Measurements from ENCODE around the gene LMX1A.

LMX1A gene

DNA sequence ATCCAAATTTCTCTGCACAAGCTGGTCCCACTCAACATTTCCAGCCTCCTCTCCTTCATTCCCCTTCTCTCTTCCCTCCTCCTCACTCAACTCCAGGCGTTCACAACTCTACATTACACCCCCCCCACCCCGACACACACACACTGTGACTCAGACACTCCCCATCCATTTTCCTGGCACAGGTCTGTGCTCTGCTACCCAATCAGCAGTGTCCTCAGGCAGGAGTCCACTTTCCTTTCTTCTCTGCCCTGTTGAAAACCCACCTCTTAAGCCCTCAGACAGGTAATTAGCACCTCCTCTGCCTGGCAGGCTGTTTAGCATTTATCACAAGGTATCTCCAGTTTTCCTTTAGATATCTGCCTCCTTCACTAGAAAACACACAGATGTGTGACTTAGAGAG lies 8.8 kb upstream of the LMX1A start:
- DNase-seq: no peak

- no peak for DNase-seq
Observed at GRCh38 chr1:165364568-165365133, 8.1 kb upstream of the LMX1A start.

DNA sequence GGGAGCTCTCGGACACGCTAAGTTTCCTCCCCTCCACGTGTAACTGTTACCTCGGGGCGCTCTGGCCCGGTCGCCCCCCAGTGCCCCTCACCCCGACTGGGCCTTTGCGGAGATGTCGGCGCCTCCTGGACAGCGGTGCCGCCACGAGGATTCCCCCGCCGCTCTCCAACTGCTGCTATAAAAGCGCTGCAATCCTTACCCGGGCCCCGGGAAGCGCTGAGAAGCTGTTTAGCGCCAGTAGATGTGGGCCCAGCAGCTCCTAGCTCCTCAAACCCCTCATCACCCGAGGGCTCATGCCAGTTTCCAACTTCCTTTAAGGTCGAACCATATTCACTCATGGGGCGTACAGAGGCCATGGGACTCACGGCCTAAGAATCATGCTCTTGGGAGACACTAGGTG lies 361 bp upstream of the LMX1A start:
- DNase-seq: no peak

DNA sequence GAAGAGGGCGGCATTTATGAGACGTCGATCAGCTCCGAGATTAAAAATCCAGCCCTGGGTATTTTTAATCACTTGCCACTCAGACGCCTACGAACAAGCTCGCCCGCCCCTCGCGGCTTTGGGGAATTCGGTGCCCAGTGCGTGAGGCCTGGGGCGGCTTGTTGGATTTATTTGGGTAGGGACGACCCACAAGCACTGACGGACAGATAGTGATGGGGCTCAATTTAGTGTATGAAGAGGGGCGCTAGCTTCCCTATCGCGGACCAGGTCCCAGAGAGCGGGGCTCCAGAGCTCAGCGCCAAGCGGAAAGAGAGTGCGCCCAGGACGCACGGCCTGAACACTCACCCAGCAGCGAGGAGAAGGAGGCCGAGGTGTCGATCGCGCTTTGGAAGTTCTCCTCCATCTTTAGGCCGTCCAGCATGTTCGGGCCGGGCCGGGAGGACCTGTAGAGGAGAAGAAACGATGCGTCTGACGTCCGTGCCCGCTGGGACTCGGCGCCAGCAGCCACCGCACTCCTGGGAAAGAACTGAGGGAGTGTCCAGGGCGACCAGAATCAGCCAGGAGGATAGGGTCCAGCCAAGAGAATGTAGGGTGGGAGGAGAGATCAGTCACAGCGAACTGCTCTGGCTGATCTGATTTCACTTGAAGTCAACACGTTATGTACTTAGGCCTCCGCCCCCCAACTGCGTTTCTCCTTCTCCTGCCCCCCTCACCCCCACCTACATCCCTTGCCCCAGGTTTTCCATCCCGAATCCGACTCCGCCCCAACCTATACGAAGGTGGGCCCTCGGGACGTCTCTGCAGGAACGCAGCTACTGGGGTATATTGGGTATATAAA lies 1.2 kb downstream of the LMX1A start:
- no peak for DNase-seq

DNA sequence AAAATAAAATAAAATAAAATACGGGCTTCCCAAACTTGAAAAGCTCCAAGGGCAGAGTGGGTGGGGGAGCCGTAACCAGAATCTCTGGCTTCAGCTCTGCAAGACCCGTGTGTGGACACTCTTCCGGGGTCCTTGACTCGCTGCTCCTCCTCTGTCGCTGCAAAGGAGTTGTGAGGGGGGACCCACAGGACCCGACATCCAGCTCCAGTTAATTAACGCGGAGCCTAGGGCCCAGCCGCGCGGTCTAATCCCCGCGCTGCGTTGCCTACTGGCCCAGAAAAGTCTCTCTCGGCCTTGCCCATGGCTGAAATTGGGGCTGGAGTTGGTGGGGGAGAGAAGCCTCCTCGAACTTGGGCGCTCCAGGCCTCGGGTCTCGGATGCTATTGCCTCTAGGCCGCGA lies 1.8 kb downstream of the LMX1A start:
- DNase-seq: no peak

GRCh38 chr1:165353731-165354671 lies 2.5 kb downstream of the LMX1A start:
- no peak for DNase-seq

- DNase-seq: no peak
Observed at GRCh38 chr1:165352442-165353293, 3.8 kb downstream of the LMX1A start.

GRCh38 chr1:165351863-165352441 lies 4.6 kb downstream of the LMX1A start:
- DNase-seq: no peak

- DNase-seq: no peak
Observed at GRCh38 chr1:165350840-165351239, 5.7 kb downstream of the LMX1A start.

DNA sequence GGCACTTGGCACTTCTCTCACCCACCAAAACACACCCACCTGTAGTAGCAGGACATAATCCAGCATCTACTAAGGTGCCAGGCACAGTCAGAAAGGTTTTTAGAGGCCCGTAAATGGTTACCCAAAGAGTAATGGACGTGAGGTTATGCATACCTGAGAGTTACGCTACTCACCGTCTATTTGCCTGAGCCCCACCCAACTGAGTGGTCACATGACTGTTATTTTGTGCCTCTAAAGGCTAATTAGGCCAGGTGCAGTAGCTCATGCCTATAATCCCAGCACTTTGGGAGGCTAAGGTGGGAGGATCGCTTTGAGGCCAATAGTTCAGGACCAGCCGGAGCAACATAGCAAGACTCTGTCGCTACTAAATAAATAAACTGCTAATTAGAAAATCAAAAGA lies 11.0 kb downstream of the LMX1A start:
- no peak for DNase-seq

GRCh38 chr1:165344736-165345135 lies 11.8 kb downstream of the LMX1A start:
- no peak for DNase-seq

- no peak for DNase-seq
Observed at GRCh38 chr1:165344198-165344597, 12.3 kb downstream of the LMX1A start.

DNA sequence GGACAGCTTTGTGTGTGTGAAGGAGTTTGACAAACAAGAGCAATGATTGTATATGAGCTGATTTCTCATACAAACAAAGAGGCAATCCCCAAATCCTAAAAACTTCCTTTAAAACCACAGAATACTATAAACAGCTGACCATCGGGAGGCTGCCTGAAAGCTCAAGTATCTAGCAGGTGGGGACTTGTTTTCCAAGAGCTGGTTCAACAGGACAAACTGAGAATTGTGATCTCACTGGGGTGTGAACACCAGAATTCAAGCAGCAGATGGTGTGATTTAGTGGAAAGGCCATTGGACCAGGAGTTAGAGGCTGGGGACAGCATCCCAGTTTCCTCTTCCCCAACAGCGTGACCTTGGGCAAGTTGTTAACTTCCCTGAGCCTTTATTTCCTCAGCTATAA lies 13.9 kb downstream of the LMX1A start:
- no peak for DNase-seq

DNA sequence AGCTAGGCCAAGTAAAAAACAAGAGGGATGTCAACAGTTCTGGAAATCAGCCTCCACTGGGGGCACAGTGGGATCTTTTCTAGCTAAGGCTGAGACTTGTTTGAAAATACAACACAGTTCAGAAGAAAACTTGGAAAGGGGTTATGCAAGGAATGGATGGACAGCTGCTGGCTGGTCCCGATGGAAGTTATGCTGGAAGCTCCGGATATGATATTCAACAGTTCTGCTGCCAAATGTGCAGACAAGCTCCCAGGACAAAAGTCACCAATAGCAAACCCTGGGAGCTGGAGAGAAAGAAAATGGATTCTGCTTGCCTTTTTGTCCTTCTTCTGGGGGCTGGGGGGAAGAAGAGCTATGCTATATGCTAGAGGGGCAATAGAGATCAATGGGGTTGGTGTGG lies 14.3 kb downstream of the LMX1A start:
- no peak for DNase-seq

DNA sequence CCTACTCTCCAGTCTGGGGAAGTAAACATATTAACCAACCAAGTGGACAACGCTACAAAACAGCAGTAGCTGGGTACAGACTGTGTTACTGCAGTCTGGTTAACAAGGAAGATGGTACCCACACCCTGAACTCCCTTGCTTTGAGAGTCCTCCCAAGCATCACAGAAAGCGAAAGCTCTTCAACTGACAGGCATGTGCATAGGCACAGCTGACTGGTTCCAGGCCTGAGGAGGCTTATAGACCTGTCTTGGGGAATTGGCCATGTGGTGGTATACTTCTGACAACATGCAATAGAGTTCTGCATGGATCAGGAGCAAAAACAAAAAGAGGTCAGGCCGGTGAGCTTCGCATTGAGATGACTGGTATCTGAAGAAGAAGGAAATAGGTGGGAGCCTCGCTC lies 17.4 kb downstream of the LMX1A start:
- no peak for DNase-seq

- no peak for DNase-seq
Observed at GRCh38 chr1:165330483-165330882, 26.0 kb downstream of the LMX1A start.

DNA sequence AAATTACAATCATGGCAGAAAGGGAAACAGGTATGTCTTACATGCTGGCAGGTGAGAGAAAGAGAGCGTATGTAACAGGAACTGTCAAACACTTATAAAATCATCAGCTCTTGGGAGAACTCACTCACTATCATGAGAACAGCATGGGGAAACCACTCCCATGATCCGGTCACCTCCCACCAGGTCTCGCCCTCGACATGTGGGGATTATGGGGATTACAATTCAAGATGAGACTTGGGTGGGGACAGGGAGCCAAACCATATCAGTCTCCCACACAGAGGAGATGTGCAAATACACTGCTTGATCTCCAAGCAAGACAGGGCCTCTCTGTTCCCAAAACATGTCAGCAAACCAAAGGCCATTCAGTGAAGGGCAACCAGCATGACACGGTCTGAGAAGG lies 27.4 kb downstream of the LMX1A start:
- DNase-seq: no peak

DNA sequence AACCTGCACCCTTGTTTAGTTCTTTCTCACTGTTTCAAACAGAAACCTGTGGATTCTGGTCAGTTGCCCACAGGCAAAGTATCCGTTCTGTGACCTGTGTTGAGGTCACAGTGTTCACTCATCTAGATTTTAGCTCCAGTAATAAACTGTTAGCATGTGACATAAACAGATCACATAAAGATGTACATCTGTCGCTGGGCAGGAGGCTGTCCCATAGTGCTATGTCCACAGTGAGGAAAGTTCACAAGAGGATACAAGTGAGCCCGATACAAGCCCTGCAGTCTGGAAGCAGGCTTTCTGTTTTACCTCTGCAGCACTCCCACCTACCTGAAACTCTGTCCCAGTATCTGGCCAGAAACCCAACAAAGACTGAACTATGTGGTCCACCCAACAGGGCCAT lies 28.4 kb downstream of the LMX1A start:
- no peak for DNase-seq

- DNase-seq: no peak
Observed at GRCh38 chr1:165327538-165327937, 29.0 kb downstream of the LMX1A start.

DNA sequence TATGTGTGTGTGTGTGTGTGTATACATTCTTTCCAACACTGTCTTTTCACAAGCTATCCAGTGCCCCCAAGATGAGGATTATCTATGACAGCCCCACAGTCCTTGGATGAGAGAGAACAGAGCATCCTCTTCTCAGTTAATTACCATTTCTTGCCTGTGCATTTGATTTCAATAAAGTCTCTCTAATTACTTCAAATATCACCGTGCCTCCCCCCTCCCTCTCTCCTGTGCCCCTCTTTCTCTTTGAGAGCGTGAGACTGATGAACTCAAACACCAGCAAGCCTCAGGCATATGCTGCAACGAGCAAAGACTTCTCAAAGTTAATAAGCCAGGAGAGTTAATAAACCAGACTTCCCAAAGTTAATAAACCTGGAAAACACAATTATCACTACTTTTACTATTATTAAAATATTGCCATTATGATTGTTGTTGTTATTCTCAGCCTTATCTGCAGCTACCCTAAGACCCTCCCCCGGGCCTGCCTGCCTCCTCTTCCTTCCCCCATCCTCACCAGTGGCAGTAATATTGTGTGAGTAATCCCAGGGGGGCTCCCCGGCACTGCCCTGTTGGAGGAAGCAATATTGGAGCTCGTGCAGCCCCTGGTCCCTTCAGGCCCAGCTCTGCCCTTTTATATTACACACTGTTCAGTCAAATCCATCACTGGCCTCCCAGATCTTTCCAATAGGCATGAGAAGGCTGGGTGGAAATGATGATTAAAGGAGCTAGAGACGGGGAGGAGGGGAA lies 30.9 kb downstream of the LMX1A start:
- no peak for DNase-seq

DNA sequence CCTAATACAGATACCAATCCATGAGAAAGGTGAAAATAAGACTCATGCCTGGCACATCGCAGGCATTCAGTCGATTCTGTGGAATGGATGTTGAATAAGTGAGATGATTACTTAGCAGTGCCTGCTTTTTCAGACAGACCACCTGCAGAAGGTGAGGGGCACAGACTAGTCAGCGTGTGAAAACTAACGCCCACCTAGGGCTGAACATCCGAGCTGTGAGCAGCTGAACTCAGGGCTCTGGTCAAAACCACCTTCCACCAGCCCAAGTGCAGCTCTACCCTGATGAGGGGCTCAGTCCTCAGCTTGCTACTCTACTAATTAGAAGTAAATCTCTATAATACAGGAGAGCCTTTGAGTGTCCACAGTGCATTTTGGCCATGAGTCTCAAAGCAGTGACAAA lies 32.5 kb downstream of the LMX1A start:
- DNase-seq: no peak

DNA sequence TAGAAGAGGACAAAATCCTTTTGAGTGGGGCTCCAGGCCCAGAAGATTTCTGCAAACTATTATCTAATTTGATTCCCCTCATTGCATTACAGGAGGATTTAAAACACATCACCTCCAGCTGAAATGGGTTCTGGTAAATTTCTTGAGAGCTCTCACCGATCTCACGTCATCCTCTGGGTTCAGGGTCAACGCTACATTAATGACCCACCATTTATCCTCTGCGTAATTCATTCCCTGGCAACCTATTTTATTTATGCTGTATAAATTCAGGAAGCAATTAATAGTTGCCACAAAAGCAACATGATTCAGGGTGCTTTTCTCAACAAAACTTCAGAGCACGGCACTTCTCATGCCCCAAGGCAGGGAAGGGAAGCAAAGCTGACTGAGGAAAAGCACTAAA lies 38.9 kb downstream of the LMX1A start:
- DNase-seq: no peak

Data from hippocampal formation (tissue), 2 donors.